Neural progenitor cell (in vitro differentiated cells): Measurements from ENCODE around the gene PEX7. TPM values are rescaled to one million over a fixed set of nuclear protein-coding genes. Genes with fewer than 3 reads are reported as not detected.

Experiments
- DNase-seq: peaks from one replicate; pipeline ENCODE4 v3.0.0-alpha.2; 2016; ENCODE audit warnings: low spot score
- H2AFZ ChIP-seq: fragments of 200-600 bp; sonication (generic); replicated peaks from 2 replicates; pipeline ENCODE4 v1.6.1; 2016; ENCODE audit warnings: antibody characterized with exemption
- H3F3A ChIP-seq: fragments of 200-600 bp; sonication (generic); 2 replicates; pipeline ENCODE4 v1.6.1; 2016; ENCODE audit warnings: antibody characterized with exemption, low read depth
- H3K27ac ChIP-seq: fragments of 200-600 bp; sonication (generic); 2 replicates; pipeline ENCODE4 v1.5.1; 2016; ENCODE audit warnings: mild to moderate bottlenecking
- H3K27me3 ChIP-seq: fragments of 200-600 bp; sonication (generic); 2 replicates; pipeline ENCODE4 v1.6.1; 2016; ENCODE audit warnings: mild to moderate bottlenecking, moderate library complexity
- H3K36me3 ChIP-seq: fragments of 200-600 bp; sonication (generic); 2 replicates; pipeline ENCODE4 v1.5.1; 2016
- H3K4me1 ChIP-seq: fragments of 200-600 bp; sonication (generic); 2 replicates; pipeline ENCODE4 v1.6.1; 2016; ENCODE audit warnings: mixed run types
- H3K4me2 ChIP-seq: fragments of 200-600 bp; sonication (generic); 2 replicates; pipeline ENCODE4 v1.6.1; 2016
- H3K4me3 ChIP-seq: fragments of 200-600 bp; sonication (generic); 2 replicates; pipeline ENCODE4 v1.5.1; 2016
- H3K79me2 ChIP-seq: fragments of 200-600 bp; sonication (generic); 2 replicates; pipeline ENCODE4 v1.6.1; 2016; ENCODE audit warnings: low read depth
- H3K9ac ChIP-seq: fragments of 200-600 bp; sonication (generic); 2 replicates; pipeline ENCODE4 v1.6.1; 2016
- H3K9me3 ChIP-seq: fragments of 200-600 bp; sonication (generic); 2 replicates; pipeline ENCODE4 v1.5.1; 2016; ENCODE audit warnings: low read depth
- H4K20me1 ChIP-seq: fragments of 200-600 bp; sonication (generic); 2 replicates; pipeline ENCODE4 v1.6.1; 2016; ENCODE audit warnings: low read depth
- H3K27ac Mint-ChIP-seq: 3 replicates; pipeline ENCODE4 v1.8.0; 2021; ENCODE audit warnings: mixed read lengths
- H3K27me3 Mint-ChIP-seq: 2 replicates; pipeline ENCODE4 v1.8.0; 2022; ENCODE audit warnings: low read depth, mild to moderate bottlenecking, inconsistent platforms, moderate library complexity, mixed read lengths; ENCODE audit not compliant: insufficient read depth
- H3K36me3 Mint-ChIP-seq: 3 replicates; pipeline ENCODE4 v1.8.0; 2021; ENCODE audit warnings: mixed read lengths
- H3K4me1 Mint-ChIP-seq: 3 replicates; pipeline ENCODE4 v1.8.0; 2021; ENCODE audit warnings: mixed read lengths
- H3K4me3 Mint-ChIP-seq: 3 replicates; pipeline ENCODE4 v1.8.0; 2021; ENCODE audit warnings: mild to moderate bottlenecking, moderate library complexity, mixed read lengths
- H3K9me3 Mint-ChIP-seq: 3 replicates; pipeline ENCODE4 v1.8.0; 2020; ENCODE audit warnings: mixed read lengths
- CTCF ChIP-seq: fragments of 200-600 bp; sonication (generic); IDR thresholded peaks from 2 replicates; pipeline ENCODE4 v1.5.1; 2017; ENCODE audit warnings: antibody characterized with exemption, mild to moderate bottlenecking
- EZH2 ChIP-seq: fragments of 200-600 bp; sonication (generic); IDR thresholded peaks from 2 replicates; pipeline ENCODE4 v1.6.1; 2017; ENCODE audit warnings: antibody characterized with exemption, mild to moderate bottlenecking, moderate library complexity
- EZH2phosphoT487 ChIP-seq: fragments of 200-600 bp; sonication (generic); IDR thresholded peaks from 2 replicates; pipeline ENCODE4 v1.6.1; 2017; ENCODE audit warnings: antibody characterized with exemption
- total RNA-seq: library from RNA; depleted of rRNA; stranded (reverse); fragments of >200 nt; gene quantifications from 2 replicates; pipeline ENCODE4 v1.2.3, GENCODE V29; 2015; ENCODE audit warnings: low replicate concordance

PEX7 gene
- total RNA-seq, 1 donor from 2014 or later, result 16.9 TPM

GRCh38 chr6:136890194-136890839 is 67.9 kb downstream of the PEX7 start:
- Mint-ChIP-seq H3K4me1 (peaks cover 31% of the 10 kb centered on the region), H3K9me3 (no peaks in the 10 kb centered on the region), H3K4me3 (no peak overlapping the region), H3K36me3 (no peaks in the 10 kb centered on the region), H3K27ac (peak overlapping the region; percentile 64), H3K27me3 (no peaks in the 10 kb centered on the region)
- TF ChIP-seq EZH2phosphoT487 (no peak), EZH2 (no peak), CTCF (no peak)
- H2AFZ ChIP-seq, result no peak overlapping the region
- DNase-seq, result no peak
- H3K4me3 ChIP-seq, result no peak overlapping the region
- H3K9ac ChIP-seq, result no peak overlapping the region
- no peaks in the 10 kb centered on the region for H3K79me2 ChIP-seq
- H3K4me1 ChIP-seq, result no peaks in the 10 kb centered on the region
- H3F3A ChIP-seq, result no peaks in the 10 kb centered on the region
- H3K27ac ChIP-seq, result no peak overlapping the region
- H3K27me3 ChIP-seq, result no peaks in the 10 kb centered on the region
- no peaks in the 10 kb centered on the region for H4K20me1 ChIP-seq
- no peaks in the 10 kb centered on the region for H3K9me3 ChIP-seq
- no peaks in the 10 kb centered on the region for H3K36me3 ChIP-seq
- H3K4me2 ChIP-seq, result no peak overlapping the region

GRCh38 chr6:136890986-136891385 is 68.6 kb downstream of the PEX7 start:
- H3K36me3 Mint-ChIP-seq, result no peaks in the 10 kb centered on the region
- Histone ChIP-seq H3K9me3 (no peaks in the 10 kb centered on the region), H4K20me1 (no peaks in the 10 kb centered on the region), H3K9ac (no peak overlapping the region), H3K27me3 (no peaks in the 10 kb centered on the region), H3K36me3 (no peaks in the 10 kb centered on the region), H3K79me2 (no peaks in the 10 kb centered on the region), H3K4me2 (no peak overlapping the region), H3F3A (no peaks in the 10 kb centered on the region), H3K4me3 (no peak overlapping the region), H3K4me1 (no peaks in the 10 kb centered on the region), H2AFZ (no peak overlapping the region), H3K27ac (no peak overlapping the region)
- no peak overlapping the region for H3K27ac Mint-ChIP-seq
- no peak for DNase-seq
- no peaks in the 10 kb centered on the region for H3K27me3 Mint-ChIP-seq
- H3K9me3 Mint-ChIP-seq, result no peaks in the 10 kb centered on the region
- H3K4me3 Mint-ChIP-seq, result no peak overlapping the region
- TF ChIP-seq CTCF, result no peak
- TF ChIP-seq EZH2phosphoT487, result no peak
- TF ChIP-seq EZH2, result no peak
- H3K4me1 Mint-ChIP-seq, result peaks cover 31% of the 10 kb centered on the region

GRCh38 chr6:136893187-136893586 is 70.8 kb downstream of the PEX7 start:
- Histone ChIP-seq H3K27me3 (no peaks in the 10 kb centered on the region), H3K27ac (no peak overlapping the region), H3K79me2 (no peaks in the 10 kb centered on the region), H3K9ac (no peak overlapping the region), H2AFZ (no peak overlapping the region), H3F3A (no peaks in the 10 kb centered on the region), H4K20me1 (no peaks in the 10 kb centered on the region), H3K4me1 (no peaks in the 10 kb centered on the region), H3K9me3 (no peaks in the 10 kb centered on the region), H3K4me3 (no peak overlapping the region), H3K4me2 (no peak overlapping the region), H3K36me3 (no peaks in the 10 kb centered on the region)
- no peak overlapping the region for H3K27ac Mint-ChIP-seq
- TF ChIP-seq CTCF (no peak), EZH2phosphoT487 (no peak), EZH2 (no peak)
- H3K36me3 Mint-ChIP-seq, result no peaks in the 10 kb centered on the region
- no peaks in the 10 kb centered on the region for H3K9me3 Mint-ChIP-seq
- no peak for DNase-seq
- no peaks in the 10 kb centered on the region for H3K27me3 Mint-ChIP-seq
- peaks cover 24% of the 10 kb centered on the region for H3K4me1 Mint-ChIP-seq
- no peak overlapping the region for H3K4me3 Mint-ChIP-seq
